Muscle of back (tissue), 11 donors: ENCODE results near the gene CRY1. TPM values are rescaled to one million over a fixed set of nuclear protein-coding genes. Genes with fewer than 3 reads are reported as not detected.
"Not testable (repeated sequence)": the region's sequence is repeated elsewhere in the genome, so short reads cannot be mapped to it uniquely, and the experiment has no call there.

Source experiments
- DNase-seq, 3 donors: peaks; one replicate each; pipeline versions ENCODE4 v3.0.0 to v3.0.0-alpha.2; 2013
- polyA plus RNA-seq, 10 donors: library from polyadenylated mRNA; unstranded; fragments of 120-200 nt; gene quantifications; one replicate each; pipeline ENCODE4 v1.2.1, GENCODE V29; 2013; ENCODE audit not compliant: insufficient read length in 10 of 10

Gene CRY1
- polyA plus RNA-seq, 10 donors = 15.9 to 27.8 (median 19.3) TPM

GRCh38 chr12:107109726-107110719, 16.7 kb upstream of the CRY1 start:
- DNase-seq = peak; percentile 49 to 91 (median 87)

GRCh38 chr12:107108995-107109508, 15.7 kb upstream of the CRY1 start:
- no peak for DNase-seq

GRCh38 chr12:107108366-107108765, 15.0 kb upstream of the CRY1 start:
- DNase-seq = not testable (repeated sequence)

- DNase-seq = no peak
Measured at GRCh38 chr12:107107381-107107780, 14.0 kb upstream of the CRY1 start.

- no peak for DNase-seq
Measured at GRCh38 chr12:107106241-107107025, 13.1 kb upstream of the CRY1 start.

- no peak for DNase-seq
Measured at GRCh38 chr12:107105410-107105703, 12.0 kb upstream of the CRY1 start.

GRCh38 chr12:107103516-107103915, 10.2 kb upstream of the CRY1 start:
- DNase-seq = no peak

GRCh38 chr12:107103097-107103496, 9.7 kb upstream of the CRY1 start:
- no peak for DNase-seq

GRCh38 chr12:107102294-107102693, 8.9 kb upstream of the CRY1 start:
- DNase-seq = no peak

GRCh38 chr12:107101651-107102050, 8.3 kb upstream of the CRY1 start:
- DNase-seq = no peak

GRCh38 chr12:107099917-107100316, 6.6 kb upstream of the CRY1 start:
- DNase-seq = no peak

- no peak for DNase-seq
Measured at GRCh38 chr12:107096571-107096970, 3.2 kb upstream of the CRY1 start.

GRCh38 chr12:107094183-107094448, 767 bp upstream of the CRY1 start:
- DNase-seq = no peak

- peak; percentile 22 to 71 (median 57) for DNase-seq
Measured at GRCh38 chr12:107092669-107093416, 506 bp downstream of the CRY1 start.

- DNase-seq = peak; percentile 88 to 95 (median 92)
Measured at GRCh38 chr12:107091989-107092641, 1.2 kb downstream of the CRY1 start.

- DNase-seq = peak; percentile 82 to 95 (median 92)
Measured at GRCh38 chr12:107091381-107091780, 2.0 kb downstream of the CRY1 start.

- peak in 1 of 3 donors; percentile 53 for DNase-seq
Measured at GRCh38 chr12:107090711-107091110, 2.6 kb downstream of the CRY1 start.

GRCh38 chr12:107088912-107089311, 4.4 kb downstream of the CRY1 start:
- DNase-seq = no peak

GRCh38 chr12:107086314-107086713, 7.0 kb downstream of the CRY1 start:
- DNase-seq = no peak

GRCh38 chr12:107081778-107082177, 11.6 kb downstream of the CRY1 start:
- no peak for DNase-seq

- no peak for DNase-seq
Measured at GRCh38 chr12:107080299-107080698, 13.1 kb downstream of the CRY1 start.
